GM12878 (cell line): Measurements from ENCODE around the gene MBD6. TPM values are rescaled to one million over a fixed set of nuclear protein-coding genes. Genes with fewer than 3 reads are reported as not detected.

Experiments
- CREM ChIP-seq: IDR thresholded peaks from 2 replicates; pipeline ENCODE4 v1.6.1; 2014; ENCODE audit warnings: antibody characterized with exemption, low read depth
- HCFC1 ChIP-seq: fragments of 150-350 bp; IDR thresholded peaks from 2 replicates; pipeline ENCODE4 v1.6.1; 2014; ENCODE audit warnings: low read length
- LARP7 ChIP-seq: fragments of 450-650 bp; IDR thresholded peaks from 2 replicates; pipeline ENCODE4 v1.6.1; 2017; ENCODE audit warnings: mild to moderate bottlenecking
- NRF1 ChIP-seq: conservative IDR thresholded peaks from 2 replicates; pipeline ENCODE4 v1.6.1; 2011; ENCODE audit warnings: mild to moderate bottlenecking, low read depth, low read length, improper control_type of control experiment
- RFX5 ChIP-seq: IDR thresholded peaks from 2 replicates; pipeline ENCODE4 v1.6.1; 2011; ENCODE audit warnings: low read depth, low read length, improper control_type of control experiment
- SRF ChIP-seq, 2 experiments: IDR thresholded peaks; 2 replicates each; pipeline ENCODE4 v1.6.1; 2011; ENCODE audit warnings: low read depth in 2 of 2, low read length in 2 of 2, mild to moderate bottlenecking in 1 of 2, moderate library complexity in 1 of 2
- polyA plus RNA-seq, 11 experiments: library from polyadenylated mRNA; depleted of rRNA in 4 of 11; unstranded in 6 of 11; stranded (reverse) in 5 of 11; fragments of >200 nt; fragmentation: Nextera tagmentation in 4 of 11; fragmentation: Illumina TruSeq in 1 of 11; extraction: Ambion mirVana in 4 of 11; extraction: Trizol in 1 of 11; gene quantifications; 1 replicate in 1 of 11; 2 replicates in 10 of 11; pipeline versions ENCODE4 v1.2.1 to v1.2.3, GENCODE V29; 2011 to 2016; ENCODE audit warnings: inconsistent platforms in 2 of 11, missing spikeins in 2 of 11, low read depth in 1 of 11
- total RNA-seq, 4 experiments: library from RNA; depleted of rRNA in 3 of 4; stranded (reverse); fragments of >200 nt in 3 of 4; fragmentation: Illumina TruSeq in 1 of 4; extraction: Trizol in 1 of 4; gene quantifications; 2 replicates each; pipeline versions ENCODE4 v1.2.1 to v1.2.3, GENCODE V29; 2013 to 2021
- TF ChIP-seq, protein P1 (sequence below): IDR thresholded peaks from 2 replicates; pipeline ENCODE4 v1.6.1; 2011; ENCODE audit warnings: low read depth, mild to moderate bottlenecking, low read length, moderate library complexity, borderline replicate concordance; ENCODE audit errors: extremely low read depth
- TF ChIP-seq, protein P2 (sequence below): fragments of 450-650 bp; IDR thresholded peaks from 2 replicates; pipeline ENCODE4 v1.6.1; 2016; ENCODE audit warnings: mild to moderate bottlenecking, moderate library complexity, borderline replicate concordance
- TF ChIP-seq, protein P3 (sequence below): fragments of 450-650 bp; IDR thresholded peaks from 2 replicates; pipeline ENCODE4 v1.6.1; 2016; ENCODE audit warnings: mild to moderate bottlenecking
- TF ChIP-seq, protein P4 (sequence below): fragments of 450-650 bp; IDR thresholded peaks from 2 replicates; pipeline ENCODE4 v1.6.1; 2018; ENCODE audit warnings: borderline replicate concordance, mild to moderate bottlenecking; ENCODE audit not compliant: partially characterized antibody
- TF ChIP-seq, protein P5 (sequence below): fragments of 450-650 bp; IDR thresholded peaks from 2 replicates; pipeline ENCODE4 v1.6.1; 2017; ENCODE audit warnings: mild to moderate bottlenecking, moderate library complexity

MBD6 gene
- total and polyA plus RNA-seq, 10 of the 15 experiments (the other 5 are each of a cell fraction or from before 2014, with no cell fraction given) = 1.5 to 52.7 (median 6.8) TPM

DNA sequence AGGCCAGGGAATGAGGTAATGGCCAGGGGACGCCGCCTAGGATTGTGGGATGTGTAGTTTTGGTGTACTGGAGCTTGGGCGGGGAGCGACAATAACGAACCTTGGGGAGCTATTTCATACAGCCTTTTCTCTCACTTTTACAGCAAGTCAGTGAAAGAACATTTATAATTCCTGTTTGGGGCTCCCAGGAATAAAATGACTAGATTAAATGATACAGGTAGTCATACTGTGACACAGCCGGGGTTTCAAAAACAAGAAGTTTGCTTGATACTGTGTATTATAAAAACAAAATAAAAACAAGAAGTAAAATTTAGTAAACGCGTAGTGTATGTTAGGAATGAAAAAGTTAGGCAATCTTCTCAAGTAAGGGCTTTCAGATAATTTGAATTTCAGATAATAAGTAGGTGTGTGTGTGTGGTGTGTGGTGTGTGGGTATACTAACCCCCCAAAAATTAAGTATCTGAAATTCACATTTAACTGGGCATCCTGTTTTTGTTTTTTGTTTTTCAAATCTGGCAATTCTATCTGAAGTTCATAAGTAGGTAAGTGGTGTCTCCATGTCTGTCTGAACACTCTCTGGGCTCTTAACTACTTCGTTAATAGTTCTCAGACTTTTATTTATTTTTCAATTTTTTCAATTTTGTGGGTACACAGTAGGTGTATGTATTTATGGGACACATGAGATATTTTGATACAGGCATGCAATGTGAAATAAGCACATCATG lies 24.8 kb downstream of the MBD6 start (continued):
- TF ChIP-seq RFX5 (no peak), SRF (IDR thresholded peaks at IDR 0.05; ENCODE audit: low read depth in 2 of 2, low read length in 2 of 2) (peak in 1 of 2 experiments; percentile 57; a peak in 1 of 4 replicates), CREM (peak; percentile 93), HCFC1 (peak; percentile 90), NRF1 (no peak), LARP7 (no peak)
- TF ChIP-seq, protein P1, sequence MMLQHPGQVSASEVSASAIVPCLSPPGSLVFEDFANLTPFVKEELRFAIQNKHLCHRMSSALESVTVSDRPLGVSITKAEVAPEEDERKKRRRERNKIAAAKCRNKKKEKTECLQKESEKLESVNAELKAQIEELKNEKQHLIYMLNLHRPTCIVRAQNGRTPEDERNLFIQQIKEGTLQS = peak; percentile 38; the same call in 1 of the 2 replicates
- TF ChIP-seq, protein P2, sequence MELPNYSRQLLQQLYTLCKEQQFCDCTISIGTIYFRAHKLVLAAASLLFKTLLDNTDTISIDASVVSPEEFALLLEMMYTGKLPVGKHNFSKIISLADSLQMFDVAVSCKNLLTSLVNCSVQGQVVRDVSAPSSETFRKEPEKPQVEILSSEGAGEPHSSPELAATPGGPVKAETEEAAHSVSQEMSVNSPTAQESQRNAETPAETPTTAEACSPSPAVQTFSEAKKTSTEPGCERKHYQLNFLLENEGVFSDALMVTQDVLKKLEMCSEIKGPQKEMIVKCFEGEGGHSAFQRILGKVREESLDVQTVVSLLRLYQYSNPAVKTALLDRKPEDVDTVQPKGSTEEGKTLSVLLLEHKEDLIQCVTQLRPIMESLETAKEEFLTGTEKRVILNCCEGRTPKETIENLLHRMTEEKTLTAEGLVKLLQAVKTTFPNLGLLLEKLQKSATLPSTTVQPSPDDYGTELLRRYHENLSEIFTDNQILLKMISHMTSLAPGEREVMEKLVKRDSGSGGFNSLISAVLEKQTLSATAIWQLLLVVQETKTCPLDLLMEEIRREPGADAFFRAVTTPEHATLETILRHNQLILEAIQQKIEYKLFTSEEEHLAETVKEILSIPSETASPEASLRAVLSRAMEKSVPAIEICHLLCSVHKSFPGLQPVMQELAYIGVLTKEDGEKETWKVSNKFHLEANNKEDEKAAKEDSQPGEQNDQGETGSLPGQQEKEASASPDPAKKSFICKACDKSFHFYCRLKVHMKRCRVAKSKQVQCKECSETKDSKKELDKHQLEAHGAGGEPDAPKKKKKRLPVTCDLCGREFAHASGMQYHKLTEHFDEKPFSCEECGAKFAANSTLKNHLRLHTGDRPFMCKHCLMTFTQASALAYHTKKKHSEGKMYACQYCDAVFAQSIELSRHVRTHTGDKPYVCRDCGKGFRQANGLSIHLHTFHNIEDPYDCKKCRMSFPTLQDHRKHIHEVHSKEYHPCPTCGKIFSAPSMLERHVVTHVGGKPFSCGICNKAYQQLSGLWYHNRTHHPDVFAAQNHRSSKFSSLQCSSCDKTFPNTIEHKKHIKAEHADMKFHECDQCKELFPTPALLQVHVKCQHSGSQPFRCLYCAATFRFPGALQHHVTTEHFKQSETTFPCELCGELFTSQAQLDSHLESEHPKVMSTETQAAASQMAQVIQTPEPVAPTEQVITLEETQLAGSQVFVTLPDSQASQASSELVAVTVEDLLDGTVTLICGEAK = peak; percentile 9; the same call in 1 of the 2 replicates
- TF ChIP-seq, protein P3, sequence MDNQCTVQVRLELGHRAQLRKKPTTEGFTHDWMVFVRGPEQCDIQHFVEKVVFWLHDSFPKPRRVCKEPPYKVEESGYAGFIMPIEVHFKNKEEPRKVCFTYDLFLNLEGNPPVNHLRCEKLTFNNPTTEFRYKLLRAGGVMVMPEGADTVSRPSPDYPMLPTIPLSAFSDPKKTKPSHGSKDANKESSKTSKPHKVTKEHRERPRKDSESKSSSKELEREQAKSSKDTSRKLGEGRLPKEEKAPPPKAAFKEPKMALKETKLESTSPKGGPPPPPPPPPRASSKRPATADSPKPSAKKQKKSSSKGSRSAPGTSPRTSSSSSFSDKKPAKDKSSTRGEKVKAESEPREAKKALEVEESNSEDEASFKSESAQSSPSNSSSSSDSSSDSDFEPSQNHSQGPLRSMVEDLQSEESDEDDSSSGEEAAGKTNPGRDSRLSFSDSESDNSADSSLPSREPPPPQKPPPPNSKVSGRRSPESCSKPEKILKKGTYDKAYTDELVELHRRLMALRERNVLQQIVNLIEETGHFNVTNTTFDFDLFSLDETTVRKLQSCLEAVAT = no peak
- TF ChIP-seq, protein P4, sequence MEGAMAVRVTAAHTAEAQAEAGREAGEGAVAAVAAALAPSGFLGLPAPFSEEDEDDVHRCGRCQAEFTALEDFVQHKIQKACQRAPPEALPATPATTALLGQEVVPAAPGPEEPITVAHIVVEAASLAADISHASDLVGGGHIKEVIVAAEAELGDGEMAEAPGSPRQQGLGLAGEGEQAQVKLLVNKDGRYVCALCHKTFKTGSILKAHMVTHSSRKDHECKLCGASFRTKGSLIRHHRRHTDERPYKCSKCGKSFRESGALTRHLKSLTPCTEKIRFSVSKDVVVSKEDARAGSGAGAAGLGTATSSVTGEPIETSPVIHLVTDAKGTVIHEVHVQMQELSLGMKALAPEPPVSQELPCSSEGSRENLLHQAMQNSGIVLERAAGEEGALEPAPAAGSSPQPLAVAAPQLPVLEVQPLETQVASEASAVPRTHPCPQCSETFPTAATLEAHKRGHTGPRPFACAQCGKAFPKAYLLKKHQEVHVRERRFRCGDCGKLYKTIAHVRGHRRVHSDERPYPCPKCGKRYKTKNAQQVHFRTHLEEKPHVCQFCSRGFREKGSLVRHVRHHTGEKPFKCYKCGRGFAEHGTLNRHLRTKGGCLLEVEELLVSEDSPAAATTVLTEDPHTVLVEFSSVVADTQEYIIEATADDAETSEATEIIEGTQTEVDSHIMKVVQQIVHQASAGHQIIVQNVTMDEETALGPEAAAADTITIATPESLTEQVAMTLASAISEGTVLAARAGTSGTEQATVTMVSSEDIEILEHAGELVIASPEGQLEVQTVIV = no peak
- TF ChIP-seq, protein P5, sequence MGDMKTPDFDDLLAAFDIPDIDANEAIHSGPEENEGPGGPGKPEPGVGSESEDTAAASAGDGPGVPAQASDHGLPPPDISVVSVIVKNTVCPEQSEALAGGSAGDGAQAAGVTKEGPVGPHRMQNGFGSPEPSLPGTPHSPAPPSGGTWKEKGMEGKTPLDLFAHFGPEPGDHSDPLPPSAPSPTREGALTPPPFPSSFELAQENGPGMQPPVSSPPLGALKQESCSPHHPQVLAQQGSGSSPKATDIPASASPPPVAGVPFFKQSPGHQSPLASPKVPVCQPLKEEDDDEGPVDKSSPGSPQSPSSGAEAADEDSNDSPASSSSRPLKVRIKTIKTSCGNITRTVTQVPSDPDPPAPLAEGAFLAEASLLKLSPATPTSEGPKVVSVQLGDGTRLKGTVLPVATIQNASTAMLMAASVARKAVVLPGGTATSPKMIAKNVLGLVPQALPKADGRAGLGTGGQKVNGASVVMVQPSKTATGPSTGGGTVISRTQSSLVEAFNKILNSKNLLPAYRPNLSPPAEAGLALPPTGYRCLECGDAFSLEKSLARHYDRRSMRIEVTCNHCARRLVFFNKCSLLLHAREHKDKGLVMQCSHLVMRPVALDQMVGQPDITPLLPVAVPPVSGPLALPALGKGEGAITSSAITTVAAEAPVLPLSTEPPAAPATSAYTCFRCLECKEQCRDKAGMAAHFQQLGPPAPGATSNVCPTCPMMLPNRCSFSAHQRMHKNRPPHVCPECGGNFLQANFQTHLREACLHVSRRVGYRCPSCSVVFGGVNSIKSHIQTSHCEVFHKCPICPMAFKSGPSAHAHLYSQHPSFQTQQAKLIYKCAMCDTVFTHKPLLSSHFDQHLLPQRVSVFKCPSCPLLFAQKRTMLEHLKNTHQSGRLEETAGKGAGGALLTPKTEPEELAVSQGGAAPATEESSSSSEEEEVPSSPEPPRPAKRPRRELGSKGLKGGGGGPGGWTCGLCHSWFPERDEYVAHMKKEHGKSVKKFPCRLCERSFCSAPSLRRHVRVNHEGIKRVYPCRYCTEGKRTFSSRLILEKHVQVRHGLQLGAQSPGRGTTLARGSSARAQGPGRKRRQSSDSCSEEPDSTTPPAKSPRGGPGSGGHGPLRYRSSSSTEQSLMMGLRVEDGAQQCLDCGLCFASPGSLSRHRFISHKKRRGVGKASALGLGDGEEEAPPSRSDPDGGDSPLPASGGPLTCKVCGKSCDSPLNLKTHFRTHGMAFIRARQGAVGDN = no peak
